ENCODE results near the gene BARHL1. TPM values are rescaled to one million over a fixed set of nuclear protein-coding genes. Genes with fewer than 3 reads are reported as not detected.
A peak's percentile ranks its signal among the peaks of the same experiment; 100 is the strongest.

BARHL1 gene
- total and polyA plus RNA-seq, 2 donors (not counting 3 experiments of a cell fraction or from before 2014, with no cell fraction given), result not detected

DNA sequence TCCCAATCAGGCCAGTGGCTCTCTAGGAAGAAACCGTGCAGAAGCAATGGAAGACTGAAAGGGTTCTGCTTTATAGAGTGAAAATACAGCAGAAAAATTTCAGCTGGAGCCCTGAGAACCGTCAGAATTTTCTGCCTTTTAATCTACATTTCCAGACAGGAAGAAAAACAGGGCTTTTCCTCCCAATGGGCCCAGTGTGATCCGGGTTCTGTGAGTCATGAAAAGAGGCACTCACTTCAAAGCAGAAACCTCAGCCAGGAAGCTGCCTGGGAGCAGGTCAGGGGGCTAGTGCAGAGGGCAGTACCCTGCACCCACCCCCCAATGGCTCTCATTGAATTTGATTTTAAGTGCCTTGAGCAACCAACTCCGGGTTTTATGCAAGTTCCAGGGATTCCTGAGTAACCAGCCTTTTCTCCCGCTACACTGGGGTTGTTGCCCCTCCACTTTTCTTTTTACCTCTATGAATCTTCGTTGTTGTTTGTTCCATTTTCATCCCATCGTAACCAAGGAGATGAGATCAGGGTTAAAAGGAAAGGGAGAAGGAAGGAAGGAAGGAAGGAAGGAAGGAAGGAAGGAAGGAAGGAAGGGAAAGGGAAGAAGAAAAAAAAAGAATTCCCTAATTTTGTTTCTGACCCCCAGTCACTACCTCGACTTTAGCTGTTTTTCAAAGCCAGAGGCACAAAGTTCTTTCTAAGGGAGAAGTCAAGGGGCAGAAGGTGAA lies 1.3 kb downstream of the BARHL1 start:
- CTCF ChIA-PET, result no interaction called here
- no TSS peak for BruUV-seq (replicated peaks)
- Histone ChIP-seq H4K20me1 (replicated peaks; ENCODE audit: control insufficient read depth, extremely low read depth, insufficient read depth, low read length) (no peaks in the 10 kb centered on the region), H3K4me3 (replicated peaks in 1 of 3; ENCODE audit: insufficient read depth in 1 of 3, low read depth in 1 of 3, low read length in 3 of 3) (no peak overlapping the region), H3K9me1 (replicated peaks; ENCODE audit: control insufficient read depth, extremely low read depth, insufficient read depth, low read length) (no peaks in the 10 kb centered on the region), H3K79me2 (ENCODE audit: control insufficient read depth, insufficient read depth, low read length) (no peaks in the 10 kb centered on the region), H3K9ac (replicated peaks; ENCODE audit: extremely low read depth, insufficient read depth, low read length) (no peak overlapping the region), H3K27ac (ENCODE audit: insufficient read depth, low read depth, low read length) (no peak overlapping the region), H2AFZ (ENCODE audit: low read depth, low read length) (no peak overlapping the region), H3K9me3 (replicated peaks; ENCODE audit: control insufficient read depth, insufficient read depth, low read length) (no peaks in the 10 kb centered on the region), H3K4me1 (ENCODE audit: control insufficient read depth, extremely low read depth, insufficient read depth, low read length) (peaks cover 11% of the 10 kb centered on the region), H3K36me3 (ENCODE audit: control insufficient read depth in 2 of 2, extremely low read depth in 1 of 2, insufficient read depth in 2 of 2, low read length in 2 of 2) (no peaks in the 10 kb centered on the region), H3K27me3 (ENCODE audit: control insufficient read depth in 2 of 2, insufficient read depth in 2 of 2, low read length in 2 of 2) (peaks cover 85 to 96% of the 10 kb centered on the region in 2 experiments), H3K4me2 (ENCODE audit: insufficient read depth, low read length) (no peak overlapping the region)
- intact Hi-C loops (cut with micrococcal nuclease) (loop anchor here (2.0 kb wide), 1 partner anchor 35 kb away; no protein-coding TSS in a partner anchor), dilution Hi-C loops (cut with MboI; ENCODE audit: extremely low pct_ligation_motif_present, low sequenced_read_pairs) (no loop called here)
- POLR2A ChIA-PET, result no interaction called here
- FAIRE-seq (peak; percentile 52), DNase-seq (ENCODE audit: low read depth, low spot score) (peak; percentile 7)
- TF ChIP-seq EZH2 (IDR thresholded peaks at IDR 0.05; ENCODE audit: borderline replicate concordance, low read depth, low read length, severe bottlenecking) (peak; percentile 16), FOS (IDR thresholded peaks at IDR 0.05; ENCODE audit: borderline replicate concordance, insufficient read depth, low read length) (no peak)

DNA sequence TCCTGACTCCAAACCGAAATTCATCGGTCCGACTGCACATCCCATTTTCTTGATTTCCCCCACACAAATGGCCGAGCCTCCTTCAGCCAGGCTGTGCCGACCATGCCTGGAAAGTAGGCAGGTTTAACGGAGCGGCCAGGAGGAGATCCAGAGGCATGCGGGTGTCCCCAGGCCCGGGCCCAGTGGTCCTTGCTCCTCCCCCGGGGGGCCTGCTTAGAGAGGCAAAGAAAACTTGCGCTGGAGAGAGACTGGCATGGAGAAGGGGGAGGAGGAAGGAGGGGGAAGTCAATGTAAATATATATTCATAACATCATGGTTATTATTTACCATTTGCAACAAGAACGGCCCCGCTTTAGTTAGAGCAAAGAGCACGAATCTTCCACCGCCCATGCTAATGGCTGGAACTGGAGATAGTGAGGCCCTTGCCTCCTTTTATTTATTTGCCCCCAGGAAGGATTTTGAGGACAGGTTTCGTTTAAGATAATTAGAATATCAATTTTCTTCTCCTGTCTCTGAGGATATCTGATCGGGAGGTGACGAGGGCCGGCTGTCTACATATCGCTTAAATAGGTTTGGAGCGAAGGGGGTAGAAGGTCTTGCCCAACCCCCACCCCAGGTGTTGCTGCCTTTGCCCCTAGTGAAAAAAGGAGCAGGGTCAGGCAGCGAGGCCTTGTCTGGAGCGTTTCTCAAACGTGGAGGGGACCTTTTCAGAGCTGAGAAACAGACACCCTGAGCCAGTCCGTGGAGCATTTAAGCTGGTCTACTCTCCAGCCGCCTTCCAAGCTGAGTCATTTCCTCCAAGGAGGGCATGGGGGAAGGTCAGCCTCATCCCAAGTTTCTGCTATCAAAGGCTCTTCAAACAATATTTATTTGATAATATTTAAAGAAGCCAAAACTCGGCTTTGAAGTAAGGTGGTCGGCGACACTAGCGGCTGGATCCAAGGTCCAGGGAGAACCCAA lies 2.5 kb downstream of the BARHL1 start:
- no peak overlapping the region for H3K4me2 ChIP-seq (ENCODE audit: insufficient read depth, low read length)
- H3K4me3 ChIP-seq (replicated peaks in 1 of 3; ENCODE audit: insufficient read depth in 1 of 3, low read depth in 1 of 3, low read length in 3 of 3), result no peak overlapping the region
- CTCF ChIA-PET, result interaction anchor here (1.0 kb wide), 1 partner anchor 10 kb away, joined by 3 read pairs; no protein-coding TSS in a partner anchor
- no peak overlapping the region for H3K27ac ChIP-seq (ENCODE audit: insufficient read depth, low read depth, low read length)
- H3K9ac ChIP-seq (replicated peaks; ENCODE audit: extremely low read depth, insufficient read depth, low read length), result no peak overlapping the region
- DNase-seq (ENCODE audit: low read depth, low spot score) (no peak), FAIRE-seq (peak; percentile 33)
- no peaks in the 10 kb centered on the region for H3K9me1 ChIP-seq (replicated peaks; ENCODE audit: control insufficient read depth, extremely low read depth, insufficient read depth, low read length)
- dilution Hi-C loops (cut with MboI; ENCODE audit: extremely low pct_ligation_motif_present, low sequenced_read_pairs), result no loop called here
- H3K36me3 ChIP-seq (ENCODE audit: control insufficient read depth in 2 of 2, extremely low read depth in 1 of 2, insufficient read depth in 2 of 2, low read length in 2 of 2), result no peaks in the 10 kb centered on the region
- intact Hi-C loops (cut with micrococcal nuclease), result no loop called here
- no peak overlapping the region for H2AFZ ChIP-seq (ENCODE audit: low read depth, low read length)
- POLR2A ChIA-PET, result no interaction called here
- no peaks in the 10 kb centered on the region for H3K79me2 ChIP-seq (ENCODE audit: control insufficient read depth, insufficient read depth, low read length)
- peaks cover 11% of the 10 kb centered on the region for H3K4me1 ChIP-seq (ENCODE audit: control insufficient read depth, extremely low read depth, insufficient read depth, low read length)
- H4K20me1 ChIP-seq (replicated peaks; ENCODE audit: control insufficient read depth, extremely low read depth, insufficient read depth, low read length), result no peaks in the 10 kb centered on the region
- no TSS peak for BruUV-seq (replicated peaks)
- no peaks in the 10 kb centered on the region for H3K9me3 ChIP-seq (replicated peaks; ENCODE audit: control insufficient read depth, insufficient read depth, low read length)
- no peak for TF ChIP-seq GATA2 (IDR thresholded peaks at IDR 0.05; ENCODE audit: insufficient read depth, insufficient read length, low read depth, low read length)
- peak; percentile 20 for TF ChIP-seq FOS (IDR thresholded peaks at IDR 0.05; ENCODE audit: borderline replicate concordance, insufficient read depth, low read length)
- no peak for TF ChIP-seq JUN (IDR thresholded peaks at IDR 0.05; ENCODE audit: borderline replicate concordance, insufficient read depth, insufficient read length, low read depth)
- no peak for TF ChIP-seq POLR2A (IDR thresholded peaks at IDR 0.05; ENCODE audit: low read depth, low read length)
- TF ChIP-seq POLR2AphosphoS5 (IDR thresholded peaks at IDR 0.05; ENCODE audit: insufficient read depth, low read depth, low read length), result no peak
- TF ChIP-seq MYC (IDR thresholded peaks at IDR 0.05; ENCODE audit: low read depth, low read length), result no peak
- TF ChIP-seq, protein P1, sequence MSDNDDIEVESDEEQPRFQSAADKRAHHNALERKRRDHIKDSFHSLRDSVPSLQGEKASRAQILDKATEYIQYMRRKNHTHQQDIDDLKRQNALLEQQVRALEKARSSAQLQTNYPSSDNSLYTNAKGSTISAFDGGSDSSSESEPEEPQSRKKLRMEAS (IDR thresholded peaks at IDR 0.05; ENCODE audit: insufficient read depth, insufficient read length), result no peak
- H3K27me3 ChIP-seq (ENCODE audit: control insufficient read depth in 2 of 2, insufficient read depth in 2 of 2, low read length in 2 of 2), result peaks cover 83 to 96% of the 10 kb centered on the region in 2 experiments

All from endothelial cell of umbilical vein (primary cell).